Hippocampal formation (tissue), 2 donors: ENCODE measurements around the gene FERMT2.

Experiments used
- DNase-seq, 2 donors: peaks; one replicate each; lab custom pipeline; 2025; lab: John Stamatoyannopoulos, UW

The FERMT2 gene

GRCh38 chr14:52829527-52830185 is 121.2 kb downstream of the FERMT2 start:
- no peak for DNase-seq

GRCh38 chr14:52827426-52827825 is 123.4 kb downstream of the FERMT2 start:
- no peak for DNase-seq

DNA sequence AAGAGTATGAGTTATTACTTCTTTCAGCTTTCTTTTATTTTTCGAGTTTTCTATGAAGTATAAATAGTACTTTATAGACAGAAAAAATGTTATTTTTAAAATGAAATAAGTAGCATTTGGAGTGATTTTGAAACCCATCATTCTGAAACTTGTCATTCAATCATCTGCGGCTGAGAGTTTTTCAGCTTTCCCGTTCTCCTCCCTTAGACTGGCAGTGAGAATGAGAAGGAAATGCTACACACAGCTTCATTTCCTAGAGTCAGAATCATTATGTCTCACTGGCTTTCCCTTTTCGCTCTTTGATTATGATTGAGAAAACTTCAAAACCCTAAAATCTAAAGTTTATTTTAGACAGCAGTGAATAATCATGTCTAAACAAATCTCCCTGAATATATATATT is 125.8 kb downstream of the FERMT2 start:
- no peak for DNase-seq

GRCh38 chr14:52824462-52824861 is 126.4 kb downstream of the FERMT2 start:
- no peak for DNase-seq

GRCh38 chr14:52821805-52822250 is 129.0 kb downstream of the FERMT2 start:
- DNase-seq: no peak

GRCh38 chr14:52808101-52808500 is 142.7 kb downstream of the FERMT2 start:
- no peak for DNase-seq
